K562 treated with DMSO at 1 percent for 24 hours (cell line): ENCODE measurements around the gene TMEM178A. TPM values are rescaled to one million over a fixed set of nuclear protein-coding genes. Genes with fewer than 3 reads are reported as not detected.

Source experiments
- total RNA-seq: library from RNA; unstranded; fragments of 300-600 nt; gene quantifications from 2 replicates; pipeline ENCODE4 v1.2.3, GENCODE V29; 2022; ENCODE audit warnings: low read depth; ENCODE audit not compliant: insufficient read depth

TMEM178A gene
- 0.38 TPM in 1 of 2 replicates, not detected in the other for total RNA-seq

GRCh38 chr2:39665811-39666490 lies at the start of gene TMEM178A:
TSS of gene TMEM178A (plus strand) at chr2:39665917. CDS start at chr2:39665975, 58 bp downstream.

Other genes starting within 250 kb of the TMEM178A start
- gene MAP4K3, start 228.6 kb upstream of the TMEM178A start, total RNA-seq: 5.5 and 6.7 TPM in 2 replicates
- 6.0 and 7.1 TPM in 2 replicates for gene THUMPD2, start 113.3 kb downstream of the TMEM178A start, total RNA-seq